Esophagus muscularis mucosa (tissue), 4 donors: Measurements from ENCODE around the gene ZNF385D. TPM values are rescaled to one million over a fixed set of nuclear protein-coding genes. Genes with fewer than 3 reads are reported as not detected.
"Not testable (repeated sequence)": the region's sequence is repeated elsewhere in the genome, so short reads cannot be mapped to it uniquely, and the experiment has no call there.

Experiments
- DNase-seq: peaks from one replicate; pipeline ENCODE4 v3.0.0-alpha.2; 2017; ENCODE audit errors: extremely low spot score
- H3K27ac ChIP-seq, 4 donors: fragments of 200-600 bp; sonication (generic); replicated peaks in 1 of 4; 1 replicate in 3 of 4; 2 replicates in 1 of 4; pipeline ENCODE4 v1.5.1; 2016 to 2019; ENCODE audit warnings: mild to moderate bottlenecking in 1 of 4
- H3K27me3 ChIP-seq, 4 donors: fragments of 200-600 bp; sonication (generic); one replicate each; pipeline versions ENCODE4 v1.5.1 to v1.6.0; 2016 to 2019
- H3K36me3 ChIP-seq, 4 donors: fragments of 200-600 bp; sonication (generic); one replicate each; pipeline ENCODE4 v1.5.1; 2016 to 2019
- H3K4me1 ChIP-seq, 4 donors: fragments of 200-600 bp; sonication (generic); one replicate each; pipeline ENCODE4 v1.5.1; 2016 to 2019
- H3K4me3 ChIP-seq, 4 donors: fragments of 200-600 bp; sonication (generic); 1 replicate in 2 of 4; 2 replicates in 2 of 4; pipeline ENCODE4 v1.5.1; 2016 to 2019; ENCODE audit warnings: mild to moderate bottlenecking in 4 of 4, moderate library complexity in 1 of 4
- H3K9me3 ChIP-seq, 4 donors: fragments of 200-600 bp; sonication (generic); 1 replicate in 3 of 4; 2 replicates in 1 of 4; pipeline ENCODE4 v1.5.1; 2016 to 2019
- EP300 ChIP-seq: sonication (generic); formaldehyde crosslinking; IDR thresholded peaks from one replicate; pipeline ENCODE4 v1.6.1; 2017; ENCODE audit warnings: antibody characterized with exemption
- POLR2A ChIP-seq: fragments of 450-650 bp; IDR thresholded peaks from one replicate; pipeline ENCODE4 v1.6.1; 2017; ENCODE audit warnings: antibody characterized with exemption, moderate library complexity, mild to moderate bottlenecking, low read depth
- POLR2AphosphoS5 ChIP-seq, 2 donors: sonication (generic); formaldehyde crosslinking; IDR thresholded peaks; one replicate each; pipeline ENCODE4 v1.6.1; 2017; ENCODE audit warnings: antibody characterized with exemption in 2 of 2
- WGBS: methylation state at CpG from one replicate; pipeline ENCODE4 v1.1.5; 2018; 5-methylcytosine and 5-hydroxymethylcytosine counted together
- intact Hi-C: fragments of 100-400 bp; cut with DNase I; formaldehyde crosslinking; loops from one replicate; pipeline ENCODE4 v1.15.1; 2023
- total RNA-seq, 4 donors: library from RNA; depleted of rRNA; stranded (reverse); fragments of >200 nt; gene quantifications; one replicate each; pipeline versions ENCODE4 v1.1.0 to v1.2.1, GENCODE V29; 2016
- TF ChIP-seq, protein P1 (sequence below), 3 experiments: fragments of 200-600 bp in 2 of 3; fragments of 450-650 bp in 1 of 3; sonication (generic) in 2 of 3; IDR thresholded peaks; one replicate each; pipeline ENCODE4 v1.5.1; 2017 to 2019; ENCODE audit warnings: antibody characterized with exemption in 3 of 3, mild to moderate bottlenecking in 2 of 3, moderate library complexity in 1 of 3

Gene ZNF385D
- total RNA-seq, 4 donors from 2014 or later = 7.7 to 11.2 (median 8.2) TPM

GRCh38 chr3:21500834-21501233 is 250.2 kb downstream of the ZNF385D start:
- Histone ChIP-seq H3K4me1 (no peaks in the 10 kb centered on the region), H3K36me3 (no peaks in the 10 kb centered on the region), H3K9me3 (no peaks in the 10 kb centered on the region), H3K27ac (no peak overlapping the region), H3K4me3 (no peak overlapping the region), H3K27me3 (no peaks in the 10 kb centered on the region)
- intact Hi-C loops = no loop called here
- TF ChIP-seq, protein P1, sequence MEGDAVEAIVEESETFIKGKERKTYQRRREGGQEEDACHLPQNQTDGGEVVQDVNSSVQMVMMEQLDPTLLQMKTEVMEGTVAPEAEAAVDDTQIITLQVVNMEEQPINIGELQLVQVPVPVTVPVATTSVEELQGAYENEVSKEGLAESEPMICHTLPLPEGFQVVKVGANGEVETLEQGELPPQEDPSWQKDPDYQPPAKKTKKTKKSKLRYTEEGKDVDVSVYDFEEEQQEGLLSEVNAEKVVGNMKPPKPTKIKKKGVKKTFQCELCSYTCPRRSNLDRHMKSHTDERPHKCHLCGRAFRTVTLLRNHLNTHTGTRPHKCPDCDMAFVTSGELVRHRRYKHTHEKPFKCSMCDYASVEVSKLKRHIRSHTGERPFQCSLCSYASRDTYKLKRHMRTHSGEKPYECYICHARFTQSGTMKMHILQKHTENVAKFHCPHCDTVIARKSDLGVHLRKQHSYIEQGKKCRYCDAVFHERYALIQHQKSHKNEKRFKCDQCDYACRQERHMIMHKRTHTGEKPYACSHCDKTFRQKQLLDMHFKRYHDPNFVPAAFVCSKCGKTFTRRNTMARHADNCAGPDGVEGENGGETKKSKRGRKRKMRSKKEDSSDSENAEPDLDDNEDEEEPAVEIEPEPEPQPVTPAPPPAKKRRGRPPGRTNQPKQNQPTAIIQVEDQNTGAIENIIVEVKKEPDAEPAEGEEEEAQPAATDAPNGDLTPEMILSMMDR (IDR thresholded peaks at IDR 0.05) = no peak
- TF ChIP-seq POLR2A (no peak), POLR2AphosphoS5 (IDR thresholded peaks at IDR 0.05) (no peak), EP300 (no peak)
- 94% methylated on average over 7 of the region's 10 CpGs for WGBS
- no peak for DNase-seq

DNA sequence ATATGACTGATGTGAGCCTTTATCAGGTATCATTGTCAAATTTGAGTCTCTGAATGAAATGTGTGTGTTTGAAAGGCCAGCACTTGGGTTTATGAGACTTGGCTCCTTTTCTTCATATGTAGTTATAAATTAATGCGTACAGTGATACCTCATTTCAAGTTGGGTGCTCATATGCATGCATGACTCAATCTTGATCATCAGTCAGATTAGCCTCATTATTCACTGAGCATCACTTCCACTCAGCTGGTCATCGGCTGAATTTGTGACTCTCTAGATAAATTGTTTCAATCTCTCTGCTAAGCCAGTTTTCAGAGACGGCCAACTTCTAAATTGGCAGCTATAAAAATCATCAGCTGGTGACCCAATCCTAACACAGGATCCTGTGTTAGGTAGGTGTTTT is 260.3 kb downstream of the ZNF385D start:
- H3K27me3 ChIP-seq, H3K36me3 ChIP-seq, H3K4me1 ChIP-seq, H3K27ac ChIP-seq, DNase-seq, H3K9me3 ChIP-seq, H3K4me3 ChIP-seq, intact Hi-C loops: not testable (repeated sequence)
- WGBS = no CpG with 5 or more reads among the region's 3 CpGs

DNA sequence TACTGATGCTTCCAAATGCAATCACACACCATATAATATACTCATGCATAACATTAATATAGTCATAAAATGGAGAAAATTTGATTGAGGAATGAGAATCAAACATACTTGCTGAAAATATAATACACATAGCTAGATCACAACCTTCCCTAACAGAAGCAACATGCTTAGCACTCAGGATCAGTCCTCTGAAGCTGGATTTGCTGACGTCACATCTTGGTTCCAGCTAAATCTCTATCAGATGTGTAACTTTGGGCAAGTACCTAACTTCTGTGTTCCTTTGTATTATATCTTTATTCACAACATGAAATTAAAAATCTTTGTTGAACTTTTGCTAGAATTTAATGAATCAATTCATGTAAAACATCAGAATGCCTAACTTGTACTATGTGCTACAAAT is 263.5 kb downstream of the ZNF385D start:
- TF ChIP-seq POLR2AphosphoS5 (IDR thresholded peaks at IDR 0.05) (no peak), EP300 (no peak), POLR2A (no peak)
- TF ChIP-seq, protein P1 (IDR thresholded peaks at IDR 0.05) = no peak

GRCh38 chr3:21486024-21486935 is 264.7 kb downstream of the ZNF385D start:
- 54% methylated on average over 2 of the region's 4 CpGs for WGBS
- H3K27me3 ChIP-seq, H3K4me3 ChIP-seq, H3K36me3 ChIP-seq, intact Hi-C loops, H3K27ac ChIP-seq, H3K9me3 ChIP-seq, DNase-seq, H3K4me1 ChIP-seq: not testable (repeated sequence)

More for the DNA sequence above, 263.5 kb downstream of the ZNF385D start:
- Histone ChIP-seq H3K4me3 (no peak overlapping the region), H3K27ac (no peak overlapping the region), H3K36me3 (no peaks in the 10 kb centered on the region), H3K4me1 (no peaks in the 10 kb centered on the region), H3K9me3 (no peaks in the 10 kb centered on the region), H3K27me3 (no peaks in the 10 kb centered on the region)
- WGBS = 91% methylated on average over 1 of the region's 1 CpG
- intact Hi-C loops = no loop called here
- no peak for DNase-seq

DNA sequence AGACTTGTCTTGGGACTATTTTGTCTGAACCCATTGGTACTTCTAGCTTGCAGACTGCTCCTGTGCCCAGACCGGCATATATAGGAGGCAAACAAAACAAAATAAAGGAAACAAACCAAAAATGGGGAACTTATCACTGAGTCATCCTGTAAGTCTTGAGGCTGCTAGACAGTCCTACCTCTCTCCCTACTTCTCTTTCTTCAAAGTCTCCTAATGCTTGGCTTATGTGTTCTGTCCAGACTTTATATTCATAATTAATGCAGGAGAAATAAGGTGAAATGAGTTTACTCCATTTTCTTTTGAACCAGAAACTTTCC is 266.2 kb downstream of the ZNF385D start:
- intact Hi-C loops = no loop called here
- 70% methylated on average over 1 of the region's 1 CpG for WGBS
- H3K9me3 ChIP-seq = no peaks in the 10 kb centered on the region
- DNase-seq = no peak
- no peaks in the 10 kb centered on the region for H3K4me1 ChIP-seq
- H3K27me3 ChIP-seq = no peaks in the 10 kb centered on the region
- no peak overlapping the region for H3K27ac ChIP-seq
- H3K4me3 ChIP-seq = no peak overlapping the region
- TF ChIP-seq EP300 = no peak
- TF ChIP-seq POLR2AphosphoS5 (IDR thresholded peaks at IDR 0.05) = no peak
- TF ChIP-seq POLR2A = no peak
- TF ChIP-seq, protein P1 (IDR thresholded peaks at IDR 0.05) = no peak
- no peaks in the 10 kb centered on the region for H3K36me3 ChIP-seq
